Pericardium fibroblast (primary cell): ENCODE results near the gene ZNF440. TPM values are rescaled to one million over a fixed set of nuclear protein-coding genes. Genes with fewer than 3 reads are reported as not detected.

Experiments used
- total RNA-seq: library from RNA; depleted of rRNA; stranded (reverse); fragments of >200 nt; gene quantifications from 2 replicates; pipeline ENCODE4 v1.2.3, GENCODE V29; 2015

Gene ZNF440
- total RNA-seq: 2.7 and 4.8 TPM in 2 replicates

DNA sequence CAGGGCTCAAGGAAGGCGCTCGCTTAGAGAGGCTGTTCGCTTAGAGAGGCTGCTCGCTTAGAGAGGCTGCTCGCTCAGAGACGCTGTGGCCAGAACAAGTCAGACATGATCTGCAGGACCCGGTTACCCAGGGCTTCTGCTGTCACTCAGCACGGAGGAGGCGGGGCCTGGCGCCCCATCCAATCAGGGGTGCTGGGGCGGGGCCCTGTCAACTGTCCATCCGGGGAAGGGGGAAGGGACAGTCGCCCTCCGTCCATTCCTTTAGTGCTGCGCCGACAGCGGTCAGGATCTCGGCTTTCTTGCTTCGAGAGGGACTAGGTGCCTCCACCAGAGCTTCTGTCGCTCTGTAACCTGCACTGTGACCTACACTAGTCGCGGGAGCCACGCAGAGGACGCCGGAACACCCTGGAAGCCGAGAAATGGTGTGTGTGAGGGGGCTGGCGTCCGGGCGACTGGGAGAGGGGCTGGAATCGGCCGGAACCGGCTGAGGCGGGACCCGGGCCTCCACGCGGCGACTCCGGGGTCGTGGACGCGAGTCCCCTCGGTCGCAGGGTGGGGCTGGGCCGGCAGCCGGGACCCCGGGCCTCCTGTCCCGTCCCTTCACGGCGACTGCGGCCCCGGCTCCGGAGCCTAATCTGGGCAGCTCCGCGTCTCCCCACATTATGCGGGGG is at the start of gene ZNF440:
Gene ZNF440, plus strand, starts transcription at position 245 of the 671 bp plus-strand sequence. Its CDS starts 175 bp downstream, at position 420.

DNA sequence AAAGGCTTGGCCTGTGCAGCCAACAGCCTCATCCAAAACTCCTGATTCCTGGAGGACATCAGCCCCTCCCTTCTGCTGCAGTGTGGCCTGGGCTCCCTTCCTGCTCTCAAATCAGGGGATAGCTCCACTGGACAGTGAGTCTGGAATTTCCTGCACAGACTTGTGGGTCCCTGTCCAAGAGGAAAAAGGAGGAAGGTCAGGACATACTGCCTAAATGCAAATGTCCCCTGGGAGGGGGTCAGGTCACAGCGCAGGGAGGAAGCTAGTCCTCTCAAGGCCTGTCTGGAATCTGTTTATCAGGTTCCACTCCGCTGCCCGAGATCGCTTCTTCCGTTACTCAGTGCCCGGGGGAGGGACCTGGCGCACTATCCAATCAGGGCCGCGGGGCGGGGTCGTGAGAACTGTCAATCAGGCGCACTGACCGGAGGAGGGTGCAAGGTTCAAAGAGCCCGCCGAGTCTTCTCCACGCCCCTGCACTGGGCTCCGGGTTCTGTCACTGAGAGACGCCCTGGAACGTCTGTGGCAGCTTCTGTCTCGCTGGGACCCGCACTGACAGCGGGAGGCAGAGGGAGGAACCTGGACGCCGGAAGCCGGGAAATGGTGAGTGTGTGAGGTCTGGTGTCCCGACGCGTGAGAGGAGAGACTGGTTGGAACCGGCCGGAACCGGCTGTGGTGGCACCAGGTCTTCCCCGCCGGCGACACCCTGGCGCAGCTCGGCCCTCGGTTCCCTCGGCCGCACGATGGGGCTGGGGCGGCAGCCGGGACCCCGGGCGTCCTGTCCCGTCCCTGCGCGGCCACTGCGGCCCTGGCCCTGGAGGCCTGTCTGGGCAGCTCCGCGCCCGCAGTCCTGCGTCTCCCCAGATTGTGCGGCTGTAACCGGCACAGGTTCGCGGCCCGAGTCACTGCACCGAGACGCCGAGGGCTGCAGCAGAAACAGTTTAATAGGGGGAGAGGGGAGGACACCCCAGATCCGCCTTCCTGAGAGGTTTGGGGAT is 47.2 kb upstream of the ZNF440 start, which contains the start of gene ZNF441:
Gene ZNF441, plus strand, starts transcription at position 404 of the 995 bp plus-strand sequence. Its CDS starts 194 bp downstream, at position 598.

DNA sequence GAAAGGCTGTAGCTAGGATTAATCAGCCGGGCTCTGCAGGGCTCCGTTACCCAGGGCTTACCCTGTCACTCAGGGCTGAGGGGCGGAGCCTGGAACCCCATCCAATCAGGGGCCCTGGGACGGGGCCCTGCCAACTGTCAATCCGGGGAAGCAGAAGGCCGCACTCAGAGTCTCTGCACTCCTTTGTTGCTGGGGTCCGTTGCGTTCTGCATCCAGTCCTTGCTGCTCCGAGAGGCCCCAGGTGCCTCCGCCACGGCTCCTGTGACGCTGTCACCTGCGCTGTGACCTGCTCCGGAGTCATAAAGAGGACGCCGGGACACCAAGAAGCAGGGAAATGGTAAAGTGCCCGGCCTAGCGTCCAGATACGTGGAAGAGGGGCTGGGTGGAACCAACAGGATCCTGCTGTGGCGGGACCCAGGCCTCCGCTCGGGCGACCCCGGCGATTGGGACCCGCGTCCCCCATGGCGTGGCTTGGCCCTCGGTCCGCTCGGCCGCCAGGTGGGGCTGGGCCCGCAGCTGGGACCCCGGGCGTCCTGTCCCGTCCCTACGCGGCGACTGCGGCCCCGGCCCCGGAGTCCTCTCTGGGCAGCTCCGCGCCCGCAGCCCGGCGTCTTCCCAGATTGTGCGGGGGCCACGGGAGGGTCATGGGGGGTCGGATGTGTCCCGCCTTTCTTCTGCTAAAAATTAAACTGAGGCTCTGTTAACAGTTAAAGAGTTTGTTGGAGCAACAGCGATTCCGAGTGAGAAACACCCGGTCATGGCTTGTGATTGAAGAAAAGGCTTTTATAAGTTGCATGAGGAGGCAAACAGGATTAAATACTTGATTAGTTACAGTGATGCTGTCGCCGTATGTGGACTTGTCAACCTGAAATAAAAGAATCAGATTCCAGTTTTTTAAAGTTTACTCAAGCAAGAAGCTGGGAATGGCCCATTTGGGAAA is 15.4 kb upstream of the ZNF440 start, which contains the start of gene ZNF491:
Gene ZNF491, plus strand, starts transcription at position 133 of the 940 bp plus-strand sequence. CDS start 7,431 bp downstream, outside the sequence.

DNA sequence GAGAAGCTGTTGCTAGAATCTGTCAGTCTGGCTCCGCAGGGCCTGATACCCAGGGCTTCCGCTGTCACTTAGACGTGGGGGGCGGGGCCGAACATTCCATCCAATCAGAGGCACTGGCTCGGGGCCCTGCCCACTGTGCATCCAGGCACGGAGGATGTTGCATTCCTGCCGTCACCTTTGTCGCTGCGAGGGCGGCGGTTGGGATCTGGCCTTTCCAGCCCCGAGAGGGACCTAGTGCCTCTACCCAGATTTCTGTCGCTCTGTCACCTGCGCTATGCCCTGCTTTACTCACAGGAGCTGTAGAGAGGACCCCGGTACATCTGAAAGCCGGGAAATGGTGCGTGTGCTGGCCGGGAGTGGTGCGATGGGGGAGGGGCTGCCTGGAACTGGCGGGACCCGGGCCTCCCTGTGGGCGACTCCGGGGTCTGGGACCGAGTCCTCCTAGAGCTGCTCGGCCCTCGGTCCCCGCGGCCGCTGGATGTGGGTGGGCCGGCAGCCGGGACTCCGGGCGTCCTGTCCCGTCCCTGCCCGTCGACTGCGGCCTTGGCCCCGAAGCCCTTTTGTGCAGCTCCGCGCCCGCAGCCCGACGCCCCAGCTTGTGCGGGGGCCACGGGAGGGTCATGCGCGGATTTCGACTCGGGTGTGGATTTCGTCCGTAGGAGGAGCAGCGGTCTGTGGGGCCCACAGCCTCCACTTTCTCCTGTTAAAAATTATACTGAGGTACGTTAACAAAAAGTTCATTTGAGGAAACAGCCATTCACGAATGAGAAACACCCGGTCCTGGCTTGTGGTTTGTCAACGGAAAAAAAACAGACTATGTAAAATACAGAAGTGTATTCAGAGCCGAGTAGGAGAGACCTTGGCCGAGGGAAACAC is 34.8 kb downstream of the ZNF440 start, which contains the start of gene ZNF439:
Gene ZNF439, plus strand, starts transcription at position 133 of the 876 bp plus-strand sequence. Its CDS starts 142 bp downstream, at position 275.

Other genes starting within 250 kb of the ZNF440 start
- gene ACP5, start 236.6 kb upstream of the ZNF440 start, total RNA-seq: not detected in 2 replicates
- 9.4 and 9.5 TPM in 2 replicates for gene ZNF627, start 216.8 kb upstream of the ZNF440 start, total RNA-seq
- gene ZNF823, start 75.3 kb upstream of the ZNF440 start, total RNA-seq: 0.85 and 2.7 TPM in 2 replicates
- 2.0 and 3.7 TPM in 2 replicates for gene ZNF441, start 47.3 kb upstream of the ZNF440 start, total RNA-seq
- 0.58 TPM in 1 of 2 replicates, not detected in the other for gene ZNF491, start 15.8 kb upstream of the ZNF440 start, total RNA-seq
- 0.34 and 2.1 TPM in 2 replicates for gene ZNF439, start 34.5 kb downstream of the ZNF440 start, total RNA-seq
- 3.4 and 5.8 TPM in 2 replicates for gene ZNF69, start 73.5 kb downstream of the ZNF440 start, total RNA-seq
- 3.1 and 4.9 TPM in 2 replicates for gene ZNF700, start 110.8 kb downstream of the ZNF440 start, total RNA-seq
- 0.85 and 1.6 TPM in 2 replicates for gene ZNF763, start 150.8 kb downstream of the ZNF440 start, total RNA-seq
- gene ZNF433, start 221.4 kb downstream of the ZNF440 start, total RNA-seq: 2.3 and 3.8 TPM in 2 replicates
- not detected in 2 replicates for gene ZNF878, start 238.7 kb downstream of the ZNF440 start, total RNA-seq